Spleen (tissue), 11 donors: ENCODE results near the gene PLEKHN1. TPM values are rescaled to one million over a fixed set of nuclear protein-coding genes. Genes with fewer than 3 reads are reported as not detected.
A peak's percentile ranks its signal among the peaks of the same experiment; 100 is the strongest.

ENCODE experiments used
- DNase-seq: peaks from one replicate; pipeline ENCODE4 v3.0.0-alpha.2; 2020
- H3K27ac ChIP-seq, 8 donors: fragments of 200-600 bp; sonication (generic) in 7 of 8; 1 replicate in 4 of 8; 2 replicates in 4 of 8; pipeline versions ENCODE4 v1.5.0 to v1.8.0; 2016 to 2021; ENCODE audit warnings: inconsistent platforms in 4 of 8, mild to moderate bottlenecking in 4 of 8, moderate library complexity in 1 of 8
- H3K27me3 ChIP-seq, 7 donors: fragments of 200-600 bp; sonication (generic) in 6 of 7; replicated peaks in 1 of 7; 1 replicate in 4 of 7; 2 replicates in 3 of 7; pipeline versions ENCODE4 v1.5.0 to v1.8.0; 2016 to 2021; ENCODE audit warnings: inconsistent platforms in 3 of 7, mild to moderate bottlenecking in 1 of 7
- H3K36me3 ChIP-seq, 6 donors: fragments of 200-600 bp; sonication (generic) in 5 of 6; 1 replicate in 4 of 6; 2 replicates in 2 of 6; pipeline versions ENCODE4 v1.5.0 to v1.8.0; 2016 to 2021; ENCODE audit warnings: inconsistent platforms in 2 of 6
- H3K4me1 ChIP-seq, 6 donors: fragments of 200-600 bp; sonication (generic) in 5 of 6; 1 replicate in 3 of 6; 2 replicates in 3 of 6; pipeline versions ENCODE4 v1.5.0 to v1.8.0; 2016 to 2021; ENCODE audit warnings: inconsistent platforms in 3 of 6
- H3K4me3 ChIP-seq, 8 donors: fragments of 200-600 bp; sonication (generic) in 7 of 8; 1 replicate in 4 of 8; 2 replicates in 4 of 8; pipeline versions ENCODE4 v1.5.0 to v1.8.0; 2016 to 2021; ENCODE audit warnings: inconsistent platforms in 4 of 8, mild to moderate bottlenecking in 4 of 8, moderate library complexity in 2 of 8
- H3K9me3 ChIP-seq, 8 donors: fragments of 200-600 bp; sonication (generic) in 7 of 8; 1 replicate in 4 of 8; 2 replicates in 4 of 8; pipeline versions ENCODE4 v1.5.0 to v1.8.0; 2016 to 2021; ENCODE audit warnings: inconsistent platforms in 4 of 8
- CTCF ChIP-seq, 11 experiments: fragments of 200-600 bp in 7 of 11; fragments of 450-650 bp in 4 of 11; sonication (generic) in 4 of 11; IDR thresholded peaks in 8 of 11; conservative IDR thresholded peaks in 3 of 11; 1 replicate in 7 of 11; 2 replicates in 4 of 11; pipeline versions ENCODE4 v1.4.0 to v1.8.0; 2016 to 2021; ENCODE audit warnings: antibody characterized with exemption in 11 of 11, inconsistent platforms in 4 of 11, mild to moderate bottlenecking in 1 of 11
- POLR2A ChIP-seq, 3 donors: fragments of 450-650 bp; IDR thresholded peaks; one replicate each; pipeline ENCODE4 v1.5.1; 2017; ENCODE audit warnings: antibody characterized with exemption in 3 of 3, mild to moderate bottlenecking in 1 of 3
- POLR2AphosphoS5 ChIP-seq, 3 donors: sonication (generic); formaldehyde crosslinking; IDR thresholded peaks; one replicate each; pipeline ENCODE4 v1.5.1; 2017; ENCODE audit warnings: antibody characterized with exemption in 3 of 3
- WGBS, 5 donors: extraction: QIAGEN DNeasy Blood & Tissue Kit in 3 of 5; methylation state at CpG; one replicate each; pipeline versions ENCODE4 v1.1.5 to v1.1.7; 2013 to 2018; 5-methylcytosine and 5-hydroxymethylcytosine counted together
- intact Hi-C: fragments of 100-400 bp; cut with DNase I; formaldehyde crosslinking; loops from one replicate; pipeline ENCODE4 v1.15.0; 2023; ENCODE audit warnings: low total_unique reads
- polyA plus RNA-seq, 3 donors: library from polyadenylated mRNA; stranded (reverse); fragments of 200-250 nt; gene quantifications; one replicate each; pipeline ENCODE4 v1.2.1, GENCODE V29; 2013
- total RNA-seq, 7 donors: library from RNA; depleted of rRNA in 3 of 7; stranded (reverse); fragments of >200 nt in 3 of 7; fragmentation: NEBNext Ultra II Directional in 4 of 7; extraction: Animal tissue kit (Norgen Biotek cat#: 25700) in 4 of 7; gene quantifications; one replicate each; pipeline versions ENCODE4 v1.1.0 to v1.2.1, GENCODE V29; 2016 to 2021
- donor health status: healthy with polysubstance abuse.
- donor health status: DM: no; HTN: no; CAD: no; lungs with moderate emphysema.
- donor health status: DM: no; HTN: no; CAD: no.
- donor health status: Bipolar disorder and iron deficiency.
- donor health status: healthy.
- donor health status: DM: no; HTN: no; CAD: no.
- donor health status: DM: yes; HTN: yes; CAD: no.

The PLEKHN1 gene
- total and polyA plus RNA-seq, 10 donors, result 0.17 to 2.2 (median 0.95) TPM

- no peak for TF ChIP-seq POLR2A (IDR thresholded peaks at IDR 0.05)
- no peak for TF ChIP-seq CTCF (IDR thresholded peaks at IDR 0.05 in 8 of 11, conservative IDR thresholded peaks at IDR 0.05 in 3 of 11)
- TF ChIP-seq POLR2AphosphoS5 (IDR thresholded peaks at IDR 0.05), result peak in 1 of 3 donors; percentile 14
- peaks cover 8 to 59% (median 36%) of the 10 kb centered on the region in 6 donors for H3K4me1 ChIP-seq
- no peak for DNase-seq
- peaks cover 5 to 76% (median 69%) of the 10 kb centered on the region in 6 donors for H3K36me3 ChIP-seq
- WGBS, 5 donors, result 83 to 97% (median 91%) methylated on average over 13 of the region's 13 CpGs
- no peak overlapping the region for H3K4me3 ChIP-seq
- no peaks in the 10 kb centered on the region for H3K9me3 ChIP-seq
- intact Hi-C loops, result no loop called here
- peaks cover 0 to 6% (median 0%) of the 10 kb centered on the region in 7 donors for H3K27me3 ChIP-seq
- H3K27ac ChIP-seq, result no peak overlapping the region
These were observed 11.4 kb upstream of the PLEKHN1 start for GRCh38 chr1:954927-955326.

GRCh38 chr1:955474-955873 is 10.8 kb upstream of the PLEKHN1 start:
- TF ChIP-seq CTCF (IDR thresholded peaks at IDR 0.05 in 8 of 11, conservative IDR thresholded peaks at IDR 0.05 in 3 of 11) (no peak), POLR2A (IDR thresholded peaks at IDR 0.05) (no peak), POLR2AphosphoS5 (IDR thresholded peaks at IDR 0.05) (no peak)
- WGBS, 5 donors, result 30 to 62% (median 42%) methylated on average over 6 of the region's 6 CpGs
- intact Hi-C loops, result no loop called here
- Histone ChIP-seq H3K9me3 (no peaks in the 10 kb centered on the region), H3K4me1 (peaks cover 8 to 64% (median 39%) of the 10 kb centered on the region in 6 donors), H3K36me3 (peaks cover 5 to 70% (median 63%) of the 10 kb centered on the region in 6 donors), H3K27ac (no peak overlapping the region), H3K4me3 (no peak overlapping the region), H3K27me3 (peaks cover 0 to 6% (median 0%) of the 10 kb centered on the region in 7 donors)
- DNase-seq, result no peak

DNA sequence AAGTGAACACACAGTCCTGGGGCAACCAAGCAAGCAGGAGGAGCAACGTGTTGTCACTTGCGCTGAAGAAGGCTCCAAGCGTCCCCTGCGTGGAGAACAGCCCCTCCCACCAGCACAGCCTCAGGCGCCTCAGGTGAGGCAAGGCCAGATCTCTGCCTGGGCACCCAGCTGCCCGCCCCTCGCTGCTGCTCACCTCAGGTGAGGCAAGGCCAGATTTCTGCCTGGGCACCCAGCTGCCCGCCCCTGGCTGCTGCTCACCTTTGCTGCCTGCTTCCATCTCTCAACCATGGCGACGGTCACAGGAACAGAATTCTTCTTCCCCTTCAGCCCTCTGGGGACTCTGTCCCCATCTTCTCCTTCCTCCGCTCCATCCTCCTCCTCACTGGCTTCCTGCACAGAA is 9.6 kb upstream of the PLEKHN1 start:
- Histone ChIP-seq H3K9me3 (no peaks in the 10 kb centered on the region), H3K27me3 (peaks cover 0 to 13% (median 0%) of the 10 kb centered on the region in 7 donors), H3K27ac (no peak overlapping the region), H3K4me1 (peaks cover 13 to 65% (median 48%) of the 10 kb centered on the region in 6 donors), H3K36me3 (peaks cover 5 to 59% (median 52%) of the 10 kb centered on the region in 6 donors), H3K4me3 (no peak overlapping the region)
- intact Hi-C loops, result no loop called here
- DNase-seq, result no peak
- WGBS, 5 donors, result 90 to 97% (median 93%) methylated on average over 4 to 11 of the region's 11 CpGs
- TF ChIP-seq POLR2AphosphoS5 (IDR thresholded peaks at IDR 0.05) (no peak), CTCF (IDR thresholded peaks at IDR 0.05 in 8 of 11, conservative IDR thresholded peaks at IDR 0.05 in 3 of 11) (no peak), POLR2A (IDR thresholded peaks at IDR 0.05) (no peak)

GRCh38 chr1:958823-959730 is 7.2 kb upstream of the PLEKHN1 start, which contains the start of gene NOC2L:
NOC2L (minus strand) TSS chr1:959256; CDS start chr1:959240, 16 bp downstream.
- H3K36me3 ChIP-seq, result peaks cover 0 to 59% (median 34%) of the 10 kb centered on the region in 6 donors
- H3K9me3 ChIP-seq, result no peaks in the 10 kb centered on the region
- H3K27ac ChIP-seq, result peak within 1 kb of the TSS in 7 of 8 donors; percentile 23 to 83 (median 71)
- TF ChIP-seq POLR2A (IDR thresholded peaks at IDR 0.05) (no peak), CTCF (IDR thresholded peaks at IDR 0.05 in 8 of 11, conservative IDR thresholded peaks at IDR 0.05 in 3 of 11) (peak in 1 of 11 experiments; percentile 15), POLR2AphosphoS5 (IDR thresholded peaks at IDR 0.05) (peak; percentile 80 to 87 (median 82))
- peaks cover 13 to 79% (median 50%) of the 10 kb centered on the region in 6 donors for H3K4me1 ChIP-seq
- peak within 1 kb of the TSS; percentile 70 to 100 (median 99) for H3K4me3 ChIP-seq
- peak; percentile 98 for DNase-seq
- peaks cover 0 to 13% (median 0%) of the 10 kb centered on the region in 7 donors for H3K27me3 ChIP-seq
- intact Hi-C loops, result no loop called here
- 2 to 12% (median 9%) methylated on average over 42 to 101 of the region's 101 CpGs for WGBS, 5 donors
